H1 (cell line): ENCODE measurements around the gene MEX3D. TPM values are rescaled to one million over a fixed set of nuclear protein-coding genes. Genes with fewer than 3 reads are reported as not detected.

ENCODE experiments used
- CTCF ChIA-PET: fragments of 300-600 bp; sonication (Branson Sonifier 250); formaldehyde crosslinking; loops from one replicate; lab custom pipeline; 2021; ENCODE audit not compliant: partially characterized antibody; lab: Charles Lee
- POLR2A ChIA-PET: fragments of 300-600 bp; sonication (Branson Sonifier 250); formaldehyde crosslinking; loops from one replicate; lab custom pipeline; 2021; ENCODE audit warnings: inconsistent platforms; ENCODE audit not compliant: partially characterized antibody; lab: Charles Lee
- DNase-seq, 2 experiments: peaks; one replicate each; pipeline versions ENCODE4 v3.0.0 to v3.0.0-alpha.2; 2010 to 2022; ENCODE audit warnings: low spot score in 2 of 2, low read depth in 1 of 2, mixed read lengths in 1 of 2
- FAIRE-seq: peaks from 2 replicates; lab custom pipeline; 2011; peaks lifted over from hg19 to GRCh38; lab: Jason Lieb, UNC
- H2AFZ ChIP-seq: 2 replicates; pipeline ENCODE4 v1.8.1; 2012; ENCODE audit warnings: low read length, inconsistent platforms
- H2AK5ac ChIP-seq: 2 replicates; pipeline ENCODE4 v1.6.1; 2013; ENCODE audit warnings: low read depth, low read length
- H2BK120ac ChIP-seq: replicated peaks from 2 replicates; pipeline ENCODE3; 2013; ENCODE audit warnings: low read depth, low read length, inconsistent platforms
- H2BK12ac ChIP-seq: 2 replicates; pipeline ENCODE4 v1.6.1; 2013; ENCODE audit warnings: low read depth, low read length
- H2BK15ac ChIP-seq: 2 replicates; pipeline ENCODE4 v1.6.1; 2013; ENCODE audit warnings: low read length
- H2BK20ac ChIP-seq: 2 replicates; pipeline ENCODE4 v1.6.1; 2013; ENCODE audit warnings: low read length
- H2BK5ac ChIP-seq: 2 replicates; pipeline ENCODE4 v1.6.1; 2013; ENCODE audit warnings: low read depth, low read length
- H3K14ac ChIP-seq: 2 replicates; pipeline ENCODE4 v1.6.1; 2013; ENCODE audit warnings: inconsistent platforms; ENCODE audit not compliant: insufficient read length
- H3K18ac ChIP-seq: 2 replicates; pipeline ENCODE4 v1.6.1; 2013; ENCODE audit warnings: low read length; ENCODE audit errors: extremely low read depth
- H3K23ac ChIP-seq: 2 replicates; pipeline ENCODE4 v1.6.1; 2013; ENCODE audit warnings: inconsistent platforms; ENCODE audit not compliant: insufficient read length
- H3K23me2 ChIP-seq: 2 replicates; pipeline ENCODE4 v1.6.1; 2013; ENCODE audit warnings: low read depth, low read length
- H3K27ac ChIP-seq: 2 replicates; pipeline ENCODE4 v1.6.1; 2011; ENCODE audit warnings: low read depth, low read length, inconsistent platforms
- H3K27me3 ChIP-seq, 4 experiments: replicated peaks in 1 of 4; 1 replicate in 1 of 4; 2 replicates in 3 of 4; pipeline versions ENCODE4 v1.6.1 to v1.8.1; 2011 to 2013; ENCODE audit warnings: low read length in 3 of 4, mild to moderate bottlenecking in 3 of 4, inconsistent platforms in 2 of 4, mixed read lengths in 2 of 4, moderate library complexity in 1 of 4; ENCODE audit not compliant: control insufficient read depth in 3 of 4, insufficient read depth in 3 of 4; ENCODE audit errors: extremely low read depth in 1 of 4
- H3K36me3 ChIP-seq, 4 experiments: 2 replicates each; pipeline versions ENCODE4 v1.6.1 to v1.8.1; 2011 to 2013; ENCODE audit warnings: mild to moderate bottlenecking in 4 of 4, low read length in 3 of 4, moderate library complexity in 2 of 4, control low read depth in 1 of 4, inconsistent platforms in 1 of 4; ENCODE audit not compliant: insufficient read depth in 4 of 4, control insufficient read depth in 2 of 4
- H3K4ac ChIP-seq: replicated peaks from 2 replicates; pipeline ENCODE3; 2013; ENCODE audit warnings: low read length, low read depth, mixed read lengths, inconsistent platforms; ENCODE audit not compliant: insufficient read length
- H3K4me1 ChIP-seq, 4 experiments: replicated peaks in 1 of 4; 1 replicate in 1 of 4; 2 replicates in 3 of 4; pipeline versions ENCODE4 v1.6.1 to v1.8.1; 2011 to 2013; ENCODE audit warnings: low read length in 3 of 4, inconsistent platforms in 2 of 4, mixed read lengths in 1 of 4; ENCODE audit not compliant: insufficient read depth in 4 of 4, control insufficient read depth in 3 of 4
- H3K4me2 ChIP-seq, 2 experiments: 2 replicates each; pipeline versions ENCODE4 v1.6.1 to v1.8.1; 2011 to 2013; ENCODE audit warnings: low read depth in 2 of 2, low read length in 2 of 2, control low read depth in 1 of 2, inconsistent platforms in 1 of 2, mild to moderate bottlenecking in 1 of 2; ENCODE audit not compliant: insufficient read depth in 1 of 2
- H3K4me3 ChIP-seq, 4 experiments: fragments of 200-600, 300-600 bp in 1 of 4; sonication (generic), shearing (Covaris generic), sonication (Bioruptor Twin) in 1 of 4; 2 replicates each; pipeline versions ENCODE4 v1.5.1 to v1.8.1; 2011 to 2016; ENCODE audit warnings: low read length in 4 of 4, low read depth in 3 of 4, control low read depth in 2 of 4, inconsistent platforms in 2 of 4, mild to moderate bottlenecking in 2 of 4, mixed read lengths in 1 of 4, moderate library complexity in 1 of 4; ENCODE audit not compliant: insufficient read depth in 2 of 4; ENCODE audit errors: extremely low read depth in 1 of 4
- H3K56ac ChIP-seq: replicated peaks from 2 replicates; pipeline ENCODE3; 2013; ENCODE audit warnings: low read depth, mild to moderate bottlenecking, mixed read lengths, low read length, inconsistent platforms; ENCODE audit not compliant: insufficient read length
- H3K79me1 ChIP-seq: 2 replicates; pipeline ENCODE4 v1.6.1; 2013; ENCODE audit warnings: low read depth, low read length, control low read depth
- H3K79me2 ChIP-seq, 2 experiments: 2 replicates each; pipeline versions ENCODE4 v1.6.1 to v1.8.1; 2012 to 2013; ENCODE audit warnings: low read length in 2 of 2, mild to moderate bottlenecking in 2 of 2, inconsistent platforms in 1 of 2; ENCODE audit not compliant: insufficient read depth in 2 of 2, control insufficient read depth in 1 of 2
- H3K9ac ChIP-seq, 4 experiments: replicated peaks in 1 of 4; 1 replicate in 1 of 4; 2 replicates in 3 of 4; pipeline versions ENCODE4 v1.6.1 to v1.8.1; 2011 to 2013; ENCODE audit warnings: low read depth in 3 of 4, low read length in 3 of 4, control low read depth in 2 of 4, mild to moderate bottlenecking in 2 of 4, moderate library complexity in 2 of 4, inconsistent platforms in 1 of 4; ENCODE audit errors: extremely low read depth in 1 of 4
- H3K9me3 ChIP-seq, 2 experiments: 2 replicates each; pipeline versions ENCODE4 v1.6.1 to v1.8.1; 2012 to 2013; ENCODE audit warnings: mild to moderate bottlenecking in 2 of 2, moderate library complexity in 2 of 2, control low read depth in 1 of 2, inconsistent platforms in 1 of 2, low read depth in 1 of 2, low read length in 1 of 2, mixed read lengths in 1 of 2; ENCODE audit not compliant: insufficient read depth in 2 of 2
- H4K20me1 ChIP-seq, 2 experiments: replicated peaks in 1 of 2; 2 replicates each; pipeline versions ENCODE3 to v1.8.1; 2011 to 2013; ENCODE audit warnings: inconsistent platforms in 2 of 2, low read length in 2 of 2, mild to moderate bottlenecking in 1 of 2; ENCODE audit not compliant: insufficient read depth in 2 of 2, control insufficient read depth in 1 of 2
- H4K5ac ChIP-seq: 2 replicates; pipeline ENCODE4 v1.6.1; 2013; ENCODE audit warnings: low read length, low read depth, mixed read lengths, inconsistent platforms; ENCODE audit not compliant: insufficient read length
- H4K8ac ChIP-seq: 2 replicates; pipeline ENCODE4 v1.8.0; 2013; ENCODE audit warnings: mild to moderate bottlenecking, moderate library complexity, low read length, inconsistent platforms; ENCODE audit not compliant: insufficient read depth; ENCODE audit errors: extremely low read depth
- H4K91ac ChIP-seq: replicated peaks from 2 replicates; pipeline ENCODE3; 2013; ENCODE audit warnings: low read length, mixed read lengths, inconsistent platforms; ENCODE audit not compliant: insufficient read length
- CEBPB ChIP-seq: IDR thresholded peaks from 2 replicates; pipeline ENCODE4 v1.6.1; 2012; ENCODE audit warnings: low read depth, low read length
- CHD1 ChIP-seq: IDR thresholded peaks from 2 replicates; pipeline ENCODE4 v1.6.1; 2012; ENCODE audit warnings: low read depth, low read length, improper control_type of control experiment
- CTBP2 ChIP-seq: IDR thresholded peaks from 2 replicates; pipeline ENCODE4 v1.7.0; 2011; ENCODE audit warnings: borderline replicate concordance, mild to moderate bottlenecking, moderate library complexity, mixed read lengths, low read length; ENCODE audit not compliant: insufficient read depth, insufficient read length
- HDAC2 ChIP-seq, 2 experiments: fragments of 300-600 bp in 1 of 2; sonication (generic) in 1 of 2; IDR thresholded peaks; 2 replicates each; pipeline ENCODE4 v1.6.1; 2011 to 2012; ENCODE audit warnings: low read depth in 2 of 2, low read length in 2 of 2, mild to moderate bottlenecking in 2 of 2, moderate library complexity in 2 of 2, borderline replicate concordance in 1 of 2, inconsistent platforms in 1 of 2
- KDM1A ChIP-seq: fragments of 200-600, 300-600 bp; sonication (generic); IDR thresholded peaks from 2 replicates; pipeline ENCODE4 v1.7.1; 2016; ENCODE audit warnings: mild to moderate bottlenecking, low read length, borderline replicate concordance
- RFX5 ChIP-seq: IDR thresholded peaks from 2 replicates; pipeline ENCODE4 v1.6.1; 2011; ENCODE audit warnings: low read depth, low read length, improper control_type of control experiment, borderline replicate concordance
- ZNF274 ChIP-seq: IDR thresholded peaks from 2 replicates; pipeline ENCODE4 v1.7.0; 2012; ENCODE audit warnings: low read length, borderline replicate concordance; ENCODE audit errors: extremely low read depth
- WGBS, 2 experiments: shearing (Covaris generic) in 1 of 2; methylation state at CpG; one replicate each; pipeline versions ENCODE4 v1.1.6 to v1.1.7; 2013 to 2015; ENCODE audit warnings: low lambda C conversion rate in 2 of 2, mixed read lengths in 2 of 2, inconsistent platforms in 1 of 2, low coverage in 1 of 2, missing lambda C conversion rate in 1 of 2; ENCODE audit not compliant: insufficient replicate concordance in 2 of 2, insufficient coverage in 1 of 2, insufficient read length in 1 of 2; ENCODE audit errors: extremely low coverage in 1 of 2, missing lambda C conversion rate in 1 of 2; 5-methylcytosine and 5-hydroxymethylcytosine counted together
- polyA plus RNA-seq, 7 experiments: library from polyadenylated mRNA; depleted of rRNA in 3 of 7; stranded (reverse) in 5 of 7; unstranded in 2 of 7; fragments of >200 nt in 5 of 7; fragments of 200-250 nt in 2 of 7; gene quantifications; 1 replicate in 5 of 7; 2 replicates in 1 of 7; 4 replicates in 1 of 7; pipeline versions ENCODE4 v1.2.1 to v1.2.3, GENCODE V29; 2011 to 2013; ENCODE audit warnings: missing spikeins in 2 of 7, mixed read lengths in 2 of 7
- total RNA-seq: library from RNA; stranded (reverse); fragmentation: NEBNext Ultra II Directional; extraction: Animal tissue kit (Norgen Biotek cat#: 25700); gene quantifications from 2 replicates; pipeline ENCODE4 v1.2.1, GENCODE V29; 2021
- TF ChIP-seq, protein P1 (sequence below), 3 experiments: IDR thresholded peaks; 1 replicate in 2 of 3; 2 replicates in 1 of 3; pipeline versions ENCODE4 v1.5.1 to v1.6.1; 2011; ENCODE audit warnings: low read length in 3 of 3, mild to moderate bottlenecking in 3 of 3, inconsistent platforms in 2 of 3, low read depth in 1 of 3, moderate library complexity in 1 of 3; ENCODE audit not compliant: insufficient read depth in 1 of 3; ENCODE audit errors: control extremely low read depth in 1 of 3

Gene MEX3D
- total and polyA plus RNA-seq, 2 of the 8 experiments (the other 6 are each of a cell fraction or from before 2014, with no cell fraction given) = 20.8 to 78.8 TPM

DNA sequence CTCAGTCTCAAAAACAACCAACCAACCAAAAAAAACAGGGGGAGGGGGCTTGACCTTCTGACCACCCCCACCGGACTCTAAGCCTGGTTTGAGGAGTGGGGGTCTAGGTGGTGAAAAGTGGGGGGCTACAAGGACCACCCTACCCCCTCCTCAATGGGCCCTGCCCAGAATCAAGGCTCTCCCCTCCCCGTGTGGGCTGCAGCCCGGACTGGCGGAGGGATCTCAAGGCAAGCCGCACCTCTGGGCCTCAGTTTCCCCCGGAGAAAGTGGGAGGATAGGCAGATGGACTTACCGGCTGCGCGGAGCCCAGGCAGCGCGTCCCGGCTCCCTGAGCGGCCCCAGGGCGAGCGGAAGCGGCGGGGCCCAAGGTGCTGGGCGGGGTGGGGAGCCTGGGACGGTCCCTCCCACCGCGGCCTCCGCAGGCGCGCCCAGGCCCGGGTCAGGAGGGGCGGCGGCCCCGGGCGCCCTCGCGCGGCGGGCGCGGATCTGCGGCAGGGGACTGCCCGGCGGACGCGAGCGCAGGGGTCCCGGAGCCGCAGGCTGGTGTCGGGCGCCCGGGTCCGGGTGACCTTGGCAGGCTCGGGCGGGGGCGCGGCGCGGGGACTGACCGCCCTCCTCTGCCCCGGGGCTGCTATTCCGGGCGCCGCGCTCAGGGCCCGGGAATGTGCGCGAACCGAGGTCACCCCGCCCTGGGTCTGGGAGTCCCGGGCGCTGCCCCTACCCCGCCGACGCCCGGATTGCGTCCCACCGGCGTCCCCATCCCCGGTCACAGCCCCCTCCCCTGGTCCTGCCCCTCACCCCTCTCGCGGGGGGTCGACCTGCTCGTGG lies 55.2 kb downstream of the MEX3D start, which contains the start of gene ADAMTSL5:
ADAMTSL5 (minus strand) TSS at position 349 of the 828 bp plus-strand sequence. CDS start 2,076 bp downstream, outside the sequence.
- DNase-seq (no peak), FAIRE-seq (no peak)
- H2BK5ac ChIP-seq = no peak within 1 kb of the TSS
- no peak within 1 kb of the TSS for H2AFZ ChIP-seq
- ChIA-PET POLR2A (interaction anchor here (1.3 kb wide), 2 partner anchors 41 to 74 kb away, joined by 3 read pairs; no protein-coding TSS in a partner anchor), CTCF (interaction anchor here (1.5 kb wide), 1 partner anchor 37 kb away, joined by 3 read pairs; no protein-coding TSS in a partner anchor)
- H3K9ac ChIP-seq = no peak within 1 kb of the TSS
- H3K4ac ChIP-seq = no peak within 1 kb of the TSS
- no peak within 1 kb of the TSS for H3K27ac ChIP-seq
- no peak within 1 kb of the TSS for H2BK15ac ChIP-seq
- peaks cover 0 to 6% of the 10 kb centered on the region in 2 experiments for H4K20me1 ChIP-seq
- no peak within 1 kb of the TSS for H2BK12ac ChIP-seq
- H3K79me1 ChIP-seq = no peaks in the 10 kb centered on the region
- H3K27me3 ChIP-seq = peaks cover 0 to 10% (median 5%) of the 10 kb centered on the region in 4 experiments; a peak in 5 of 7 replicates
- peaks cover 0 to 3% (median 0%) of the 10 kb centered on the region in 4 experiments; a peak in 3 of 7 replicates for H3K4me1 ChIP-seq
- peak within 1 kb of the TSS; percentile 38 to 60; a peak in 3 of 4 replicates for H3K4me2 ChIP-seq
- no peak within 1 kb of the TSS for H3K14ac ChIP-seq
- H4K5ac ChIP-seq = no peak within 1 kb of the TSS
- no peaks in the 10 kb centered on the region for H3K9me3 ChIP-seq
- no peak within 1 kb of the TSS for H3K18ac ChIP-seq
- H2BK120ac ChIP-seq = no peak within 1 kb of the TSS
- no peak within 1 kb of the TSS for H2AK5ac ChIP-seq
- H4K8ac ChIP-seq = peak within 1 kb of the TSS; percentile 51
- no peak within 1 kb of the TSS for H3K56ac ChIP-seq
- H3K4me3 ChIP-seq = peak within 1 kb of the TSS in 3 of 4 experiments; percentile 7 to 55 (median 8); a peak in 5 of 8 replicates
- no peaks in the 10 kb centered on the region for H3K79me2 ChIP-seq
- H3K23me2 ChIP-seq = peaks cover 4% of the 10 kb centered on the region; the same call in 1 of the 2 replicates
- 40% methylated on average over 9 of the region's 78 CpGs; no CpG with 5 or more reads in 1 of the 2 experiments for WGBS, 2 experiments
- no peak within 1 kb of the TSS for H2BK20ac ChIP-seq
- no peak within 1 kb of the TSS for H3K23ac ChIP-seq
- H3K36me3 ChIP-seq = no peaks in the 10 kb centered on the region
- no peak within 1 kb of the TSS for H4K91ac ChIP-seq
- TF ChIP-seq RFX5 = no peak
- TF ChIP-seq, protein P1, sequence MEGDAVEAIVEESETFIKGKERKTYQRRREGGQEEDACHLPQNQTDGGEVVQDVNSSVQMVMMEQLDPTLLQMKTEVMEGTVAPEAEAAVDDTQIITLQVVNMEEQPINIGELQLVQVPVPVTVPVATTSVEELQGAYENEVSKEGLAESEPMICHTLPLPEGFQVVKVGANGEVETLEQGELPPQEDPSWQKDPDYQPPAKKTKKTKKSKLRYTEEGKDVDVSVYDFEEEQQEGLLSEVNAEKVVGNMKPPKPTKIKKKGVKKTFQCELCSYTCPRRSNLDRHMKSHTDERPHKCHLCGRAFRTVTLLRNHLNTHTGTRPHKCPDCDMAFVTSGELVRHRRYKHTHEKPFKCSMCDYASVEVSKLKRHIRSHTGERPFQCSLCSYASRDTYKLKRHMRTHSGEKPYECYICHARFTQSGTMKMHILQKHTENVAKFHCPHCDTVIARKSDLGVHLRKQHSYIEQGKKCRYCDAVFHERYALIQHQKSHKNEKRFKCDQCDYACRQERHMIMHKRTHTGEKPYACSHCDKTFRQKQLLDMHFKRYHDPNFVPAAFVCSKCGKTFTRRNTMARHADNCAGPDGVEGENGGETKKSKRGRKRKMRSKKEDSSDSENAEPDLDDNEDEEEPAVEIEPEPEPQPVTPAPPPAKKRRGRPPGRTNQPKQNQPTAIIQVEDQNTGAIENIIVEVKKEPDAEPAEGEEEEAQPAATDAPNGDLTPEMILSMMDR (IDR thresholded peaks at IDR 0.05; ENCODE audit: control extremely low read depth in 1 of 3, insufficient read depth in 1 of 3, low read depth in 1 of 3, low read length in 3 of 3) = peak; percentile 26 to 35 (median 32); a peak in 3 of 4 replicates
- peak; percentile 95 for TF ChIP-seq KDM1A
- TF ChIP-seq HDAC2 (IDR thresholded peaks at IDR 0.05; ENCODE audit: borderline replicate concordance in 1 of 2, low read depth in 2 of 2, low read length in 2 of 2) = peak in 1 of 2 experiments; percentile 11; a peak in 1 of 4 replicates
- no peak for TF ChIP-seq CEBPB
- no peak for TF ChIP-seq CTBP2
- no peak for TF ChIP-seq CHD1
- TF ChIP-seq ZNF274 = no peak
